Stimulated activated CD8-positive, alpha-beta memory T cell treated with anti-CD3 and anti-CD28 coated beads, Interleukin-2, amount 100 ng/mL, for 48 hours (primary cell): Measurements from ENCODE around the gene SMC6.

Experiments
- DNase-seq, 2 donors: peaks; one replicate each; pipeline ENCODE4 v3.0.0-alpha.2; 2020; ENCODE audit warnings: low read depth in 2 of 2

SMC6 gene

GRCh38 chr2:17717666-17718065 lies 35.9 kb downstream of the SMC6 start:
- no peak for DNase-seq

GRCh38 chr2:17713291-17713690 lies 40.3 kb downstream of the SMC6 start:
- no peak for DNase-seq

- DNase-seq, result no peak
These were observed 42.9 kb downstream of the SMC6 start for GRCh38 chr2:17710547-17711248.

- DNase-seq, result no peak
These were observed 43.7 kb downstream of the SMC6 start for GRCh38 chr2:17709897-17710296.

- DNase-seq, result no peak
These were observed 45.1 kb downstream of the SMC6 start for GRCh38 chr2:17708501-17708900.

- DNase-seq, result no peak
These were observed 46.8 kb downstream of the SMC6 start for GRCh38 chr2:17706845-17707244.

- DNase-seq, result no peak
These were observed 62.8 kb downstream of the SMC6 start for GRCh38 chr2:17690776-17691175.

- no peak for DNase-seq
These were observed 64.6 kb downstream of the SMC6 start for GRCh38 chr2:17689010-17689409.

GRCh38 chr2:17688600-17688999 lies 65.0 kb downstream of the SMC6 start:
- no peak for DNase-seq

- no peak for DNase-seq
These were observed 69.6 kb downstream of the SMC6 start for GRCh38 chr2:17683981-17684380.

GRCh38 chr2:17682098-17682857 lies 71.3 kb downstream of the SMC6 start:
- no peak for DNase-seq

GRCh38 chr2:17680119-17680518 lies 73.5 kb downstream of the SMC6 start:
- no peak for DNase-seq

- no peak for DNase-seq
These were observed 78.8 kb downstream of the SMC6 start for GRCh38 chr2:17674817-17675216.

GRCh38 chr2:17672583-17673317 lies 80.9 kb downstream of the SMC6 start:
- no peak for DNase-seq

- no peak for DNase-seq
These were observed 85.7 kb downstream of the SMC6 start for GRCh38 chr2:17667898-17668297.

- no peak for DNase-seq
These were observed 89.1 kb downstream of the SMC6 start for GRCh38 chr2:17664534-17664933.

GRCh38 chr2:17662723-17663122 lies 90.9 kb downstream of the SMC6 start:
- no peak for DNase-seq

- DNase-seq, result no peak
These were observed 92.2 kb downstream of the SMC6 start for GRCh38 chr2:17661460-17661859.

- DNase-seq, result no peak
These were observed 93.4 kb downstream of the SMC6 start for GRCh38 chr2:17660219-17660618.

- no peak for DNase-seq
These were observed 95.3 kb downstream of the SMC6 start for GRCh38 chr2:17658251-17658843.

GRCh38 chr2:17657759-17658158 lies 95.9 kb downstream of the SMC6 start:
- DNase-seq, result no peak

GRCh38 chr2:17652681-17653394 lies 100.8 kb downstream of the SMC6 start:
- no peak for DNase-seq
